SK-N-SH (cell line): ENCODE measurements around the gene DENND6A.

Source experiments
- CTCF ChIP-seq: fragments of 200-600 bp; sonication (generic); IDR thresholded peaks from 2 replicates; pipeline ENCODE4 v1.6.1; 2017; ENCODE audit warnings: antibody characterized with exemption, mild to moderate bottlenecking, moderate library complexity
- POLR2AphosphoS5 ChIP-seq: IDR thresholded peaks from 2 replicates; pipeline ENCODE4 v1.6.1; 2012; ENCODE audit warnings: low read depth, low read length
- RFX5 ChIP-seq: IDR thresholded peaks from 2 replicates; pipeline ENCODE4 v1.6.1; 2012; ENCODE audit warnings: mild to moderate bottlenecking, improper control_type of control experiment, low read length
- TAF1 ChIP-seq: IDR thresholded peaks from 2 replicates; pipeline ENCODE4 v1.6.1; 2012; ENCODE audit warnings: low read depth, mild to moderate bottlenecking, low read length, moderate library complexity, borderline replicate concordance

GRCh38 chr3:57617739-57618138, 75.1 kb downstream of the DENND6A start:
- TF ChIP-seq CTCF (no peak), POLR2AphosphoS5 (no peak), RFX5 (no peak), TAF1 (no peak)
